Cardiac muscle cell (in vitro differentiated cells and primary cell): ENCODE results near the gene CCDC27. TPM values are rescaled to one million over a fixed set of nuclear protein-coding genes. Genes with fewer than 3 reads are reported as not detected.
A peak's percentile ranks its signal among the peaks of the same experiment; 100 is the strongest.

Source experiments
- DNase-seq, 2 donors: peaks; one replicate each; pipeline versions ENCODE4 v3.0.0 to v3.0.0-alpha.2; 2010 to 2017; ENCODE audit warnings: low read depth in 1 of 2, low spot score in 1 of 2
- H3K27ac ChIP-seq: fragments of 200-600 bp; sonication (generic); 2 replicates; pipeline ENCODE4 v1.5.1; 2016
- H3K27me3 ChIP-seq: fragments of 200-600 bp; sonication (generic); 2 replicates; pipeline ENCODE4 v1.6.0; 2016; ENCODE audit warnings: control low read depth
- H3K36me3 ChIP-seq: fragments of 200-600 bp; sonication (generic); 2 replicates; pipeline ENCODE4 v1.5.1; 2016; ENCODE audit warnings: control low read depth
- H3K4me1 ChIP-seq: fragments of 200-600 bp; sonication (generic); 2 replicates; pipeline ENCODE4 v1.8.1; 2017; ENCODE audit warnings: low read depth, mild to moderate bottlenecking, mixed run types
- H3K4me3 ChIP-seq: fragments of 200-600 bp; sonication (generic); 2 replicates; pipeline ENCODE4 v1.5.1; 2016; ENCODE audit warnings: mild to moderate bottlenecking
- H3K9me3 ChIP-seq: fragments of 200-600 bp; sonication (generic); 2 replicates; pipeline ENCODE4 v1.5.1; 2017; ENCODE audit warnings: low read depth, mild to moderate bottlenecking, control low read depth
- polyA plus RNA-seq: library from polyadenylated mRNA; unstranded; fragments of >200 nt; fragmentation: Nextera tagmentation; extraction: Ambion mirVana; gene quantifications from 2 replicates; pipeline ENCODE4 v1.2.1, GENCODE V29; 2016
- total RNA-seq: library from RNA; depleted of rRNA; stranded (reverse); fragments of >200 nt; gene quantifications from 2 replicates; pipeline ENCODE4 v1.2.3, GENCODE V29; 2016
- TF ChIP-seq, protein P1 (sequence below): IDR thresholded peaks from 2 replicates; pipeline ENCODE4 v1.5.1; 2012; ENCODE audit warnings: low read depth, mild to moderate bottlenecking, low read length

CCDC27 gene
- total and polyA plus RNA-seq, 2 experiments from 2014 or later = 0.09 to 0.71 TPM

DNA sequence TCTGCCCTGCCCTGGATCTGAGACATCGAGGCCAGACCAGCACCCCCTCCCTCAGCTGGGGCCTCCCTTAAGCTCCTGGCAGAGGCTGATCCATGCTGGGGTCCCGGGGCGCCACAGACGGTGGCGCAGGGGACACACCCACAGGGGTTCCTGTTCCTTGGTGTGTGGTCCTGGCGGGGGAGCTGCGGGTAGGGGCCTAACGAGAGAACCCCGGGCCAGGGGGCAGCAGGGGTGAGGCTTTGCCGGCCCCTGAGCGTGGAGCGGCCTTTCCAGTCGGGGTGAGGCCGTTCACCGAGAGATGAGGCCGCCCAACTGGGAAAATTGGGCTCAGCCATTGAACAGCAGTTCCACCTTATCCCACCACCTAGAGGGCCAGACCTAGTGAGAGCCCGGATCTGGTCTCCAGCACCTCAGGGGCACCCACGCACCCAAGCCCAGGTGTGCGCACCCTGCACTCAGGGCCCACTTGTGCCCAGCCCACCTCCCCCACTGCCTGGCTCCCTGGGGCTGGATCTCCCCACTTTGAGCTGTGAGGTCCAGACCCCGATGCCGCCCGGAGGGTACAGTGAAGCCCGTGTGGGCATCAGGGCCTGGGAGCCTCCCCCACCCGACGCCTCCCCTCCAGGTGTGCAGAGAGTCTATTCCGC, 45.5 kb upstream of the CCDC27 start:
- Histone ChIP-seq H3K9me3 (no peaks in the 10 kb centered on the region), H3K4me1 (no peaks in the 10 kb centered on the region), H3K27me3 (peaks cover 9% of the 10 kb centered on the region), H3K36me3 (no peaks in the 10 kb centered on the region), H3K4me3 (no peak overlapping the region), H3K27ac (no peak overlapping the region)
- no peak for DNase-seq
- TF ChIP-seq, protein P1, sequence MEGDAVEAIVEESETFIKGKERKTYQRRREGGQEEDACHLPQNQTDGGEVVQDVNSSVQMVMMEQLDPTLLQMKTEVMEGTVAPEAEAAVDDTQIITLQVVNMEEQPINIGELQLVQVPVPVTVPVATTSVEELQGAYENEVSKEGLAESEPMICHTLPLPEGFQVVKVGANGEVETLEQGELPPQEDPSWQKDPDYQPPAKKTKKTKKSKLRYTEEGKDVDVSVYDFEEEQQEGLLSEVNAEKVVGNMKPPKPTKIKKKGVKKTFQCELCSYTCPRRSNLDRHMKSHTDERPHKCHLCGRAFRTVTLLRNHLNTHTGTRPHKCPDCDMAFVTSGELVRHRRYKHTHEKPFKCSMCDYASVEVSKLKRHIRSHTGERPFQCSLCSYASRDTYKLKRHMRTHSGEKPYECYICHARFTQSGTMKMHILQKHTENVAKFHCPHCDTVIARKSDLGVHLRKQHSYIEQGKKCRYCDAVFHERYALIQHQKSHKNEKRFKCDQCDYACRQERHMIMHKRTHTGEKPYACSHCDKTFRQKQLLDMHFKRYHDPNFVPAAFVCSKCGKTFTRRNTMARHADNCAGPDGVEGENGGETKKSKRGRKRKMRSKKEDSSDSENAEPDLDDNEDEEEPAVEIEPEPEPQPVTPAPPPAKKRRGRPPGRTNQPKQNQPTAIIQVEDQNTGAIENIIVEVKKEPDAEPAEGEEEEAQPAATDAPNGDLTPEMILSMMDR = no peak

DNA sequence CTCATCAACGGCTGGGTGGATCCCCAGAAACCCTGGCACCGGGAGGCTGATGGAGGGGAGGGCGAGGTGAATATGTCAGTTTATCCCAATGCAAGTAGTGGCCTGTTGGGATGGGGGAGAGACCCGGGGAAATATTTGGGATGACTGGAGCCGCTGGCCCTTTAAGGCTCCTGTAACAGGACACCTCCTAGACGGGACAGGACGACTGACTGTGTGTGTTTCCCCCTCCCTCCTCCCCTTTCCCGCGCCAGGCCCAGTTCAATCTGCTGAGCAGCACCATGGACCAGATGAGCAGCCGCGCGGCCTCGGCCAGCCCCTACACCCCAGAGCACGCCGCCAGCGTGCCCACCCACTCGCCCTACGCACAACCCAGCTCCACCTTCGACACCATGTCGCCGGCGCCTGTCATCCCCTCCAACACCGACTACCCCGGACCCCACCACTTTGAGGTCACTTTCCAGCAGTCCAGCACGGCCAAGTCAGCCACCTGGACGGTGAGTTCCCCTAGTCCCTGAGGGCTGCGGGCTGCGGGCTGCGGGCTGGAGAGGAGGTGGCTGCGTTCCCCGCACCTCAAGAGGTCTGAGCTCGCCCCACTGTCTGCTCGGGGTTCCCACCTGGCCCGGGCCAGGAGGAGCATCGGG, 44.8 kb upstream of the CCDC27 start:
- no peak overlapping the region for H3K4me3 ChIP-seq
- DNase-seq = peak in 1 of 2 donors; percentile 67
- TF ChIP-seq, protein P1 = no peak

GRCh38 chr1:3707939-3708328, 44.3 kb upstream of the CCDC27 start:
- H3K4me1 ChIP-seq = peaks cover 3% of the 10 kb centered on the region

More for the DNA sequence above, 44.8 kb upstream of the CCDC27 start:
- Histone ChIP-seq H3K36me3 (no peaks in the 10 kb centered on the region), H3K27me3 (peaks cover 9% of the 10 kb centered on the region), H3K27ac (no peak overlapping the region), H3K9me3 (no peaks in the 10 kb centered on the region), H3K4me1 (no peaks in the 10 kb centered on the region)

DNA sequence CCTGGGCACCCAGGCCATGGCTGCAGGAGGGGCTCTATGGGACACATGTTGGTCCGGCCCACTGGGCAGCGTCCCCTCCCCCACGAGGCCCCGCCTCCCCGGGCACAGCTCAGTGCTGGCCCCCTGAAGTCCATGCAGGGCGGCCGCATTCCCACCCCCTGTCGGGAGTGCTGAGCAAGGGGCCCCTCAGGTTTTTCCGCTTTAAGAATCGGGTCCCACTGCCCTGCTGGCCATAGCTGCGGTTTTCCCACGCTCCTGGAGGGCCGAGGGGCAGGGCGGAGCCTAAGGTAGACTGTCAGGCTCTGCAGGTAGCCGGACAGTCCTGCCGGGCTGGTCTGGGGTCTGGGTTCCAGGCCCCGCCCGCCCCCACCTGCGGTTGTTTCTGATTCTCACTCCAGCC, 43.5 kb upstream of the CCDC27 start:
- Histone ChIP-seq H3K4me3 (no peak overlapping the region), H3K4me1 (peaks cover 7% of the 10 kb centered on the region), H3K9me3 (no peaks in the 10 kb centered on the region), H3K36me3 (no peaks in the 10 kb centered on the region), H3K27me3 (peaks cover 9% of the 10 kb centered on the region), H3K27ac (no peak overlapping the region)
- no peak for DNase-seq
- TF ChIP-seq, protein P1 = no peak

More at GRCh38 chr1:3707939-3708328, 44.3 kb upstream of the CCDC27 start:
- peaks cover 9% of the 10 kb centered on the region for H3K27me3 ChIP-seq
- TF ChIP-seq, protein P1 = no peak
- DNase-seq = no peak
- H3K36me3 ChIP-seq = no peaks in the 10 kb centered on the region
- no peak overlapping the region for H3K27ac ChIP-seq
- H3K4me3 ChIP-seq = no peak overlapping the region
- H3K9me3 ChIP-seq = no peaks in the 10 kb centered on the region

GRCh38 chr1:3710251-3710650, 42.0 kb upstream of the CCDC27 start:
- peaks cover 9% of the 10 kb centered on the region for H3K27me3 ChIP-seq
- no peak for DNase-seq
- H3K36me3 ChIP-seq = no peaks in the 10 kb centered on the region
- TF ChIP-seq, protein P1 = no peak
- no peak overlapping the region for H3K27ac ChIP-seq
- H3K9me3 ChIP-seq = no peaks in the 10 kb centered on the region
- H3K4me1 ChIP-seq = peaks cover 7% of the 10 kb centered on the region
- H3K4me3 ChIP-seq = no peak overlapping the region
